NCI-H345 treated with DMSO at 0.1 percent for 48 hours (cell line): ENCODE results near the gene P2RY13.

Experiments
- DNase-seq: peaks from one replicate; lab custom pipeline; 2025; ENCODE audit not compliant: unreplicated experiment; lab: John Stamatoyannopoulos, UW

The P2RY13 gene

DNA sequence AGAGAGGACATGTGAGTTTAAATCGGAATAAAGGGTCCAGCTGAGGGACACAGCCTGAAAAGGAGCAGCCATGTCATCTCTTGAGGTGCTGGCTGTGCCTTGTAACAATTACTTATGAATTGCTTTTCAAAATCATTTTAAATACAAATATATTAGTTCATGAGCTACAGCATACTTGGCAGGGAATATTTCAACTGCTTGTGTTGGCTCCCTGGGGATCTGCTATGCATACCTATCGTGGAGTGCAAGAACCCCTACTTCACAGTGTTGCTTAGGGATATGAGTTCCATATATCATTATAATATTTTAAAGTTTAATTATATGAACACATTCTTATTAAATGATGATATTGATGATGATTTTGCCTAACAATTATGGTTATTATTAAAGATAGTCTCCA is 31.9 kb downstream of the P2RY13 start:
- no peak for DNase-seq

DNA sequence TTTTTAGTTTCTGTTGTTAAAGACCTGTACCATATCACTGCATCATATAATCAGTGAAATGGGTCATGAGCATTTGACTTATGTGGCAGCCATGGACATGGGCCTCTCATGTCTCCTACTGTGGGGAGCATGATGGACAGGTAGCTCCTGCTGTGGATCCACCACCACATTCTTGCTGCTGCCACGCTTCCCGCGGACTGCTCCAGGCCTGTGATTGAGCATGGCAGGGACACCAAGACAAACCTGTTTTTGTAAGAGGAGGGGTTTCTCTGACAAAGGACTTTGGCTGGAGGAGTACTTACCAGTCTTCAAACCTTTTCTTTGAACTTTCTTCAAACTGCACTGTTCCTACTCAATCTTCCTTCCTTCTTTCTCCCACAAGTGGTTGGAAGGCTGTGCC is 33.1 kb downstream of the P2RY13 start:
- DNase-seq: no peak

GRCh38 chr3:151293127-151293526 is 36.2 kb downstream of the P2RY13 start:
- DNase-seq: no peak

GRCh38 chr3:151290673-151291072 is 38.7 kb downstream of the P2RY13 start:
- no peak for DNase-seq

DNA sequence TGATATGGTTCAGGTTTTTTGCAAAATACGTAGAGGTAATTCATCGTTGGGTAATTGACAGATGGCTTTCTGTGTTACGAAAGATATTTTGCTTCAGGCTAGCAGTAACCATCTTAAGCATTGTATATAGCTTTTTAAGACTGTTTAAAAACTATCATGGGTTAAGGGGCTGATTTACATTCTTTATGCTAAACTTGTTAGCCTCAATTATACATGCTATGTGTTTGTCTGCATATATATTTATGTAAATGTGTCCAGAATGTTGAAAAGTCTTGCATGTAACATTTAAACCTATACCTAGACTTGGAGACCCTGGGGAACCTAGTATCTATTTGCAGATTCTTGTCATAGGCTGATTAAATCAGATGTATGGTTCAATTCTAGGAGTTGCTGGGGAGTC is 39.9 kb downstream of the P2RY13 start:
- no peak for DNase-seq

DNA sequence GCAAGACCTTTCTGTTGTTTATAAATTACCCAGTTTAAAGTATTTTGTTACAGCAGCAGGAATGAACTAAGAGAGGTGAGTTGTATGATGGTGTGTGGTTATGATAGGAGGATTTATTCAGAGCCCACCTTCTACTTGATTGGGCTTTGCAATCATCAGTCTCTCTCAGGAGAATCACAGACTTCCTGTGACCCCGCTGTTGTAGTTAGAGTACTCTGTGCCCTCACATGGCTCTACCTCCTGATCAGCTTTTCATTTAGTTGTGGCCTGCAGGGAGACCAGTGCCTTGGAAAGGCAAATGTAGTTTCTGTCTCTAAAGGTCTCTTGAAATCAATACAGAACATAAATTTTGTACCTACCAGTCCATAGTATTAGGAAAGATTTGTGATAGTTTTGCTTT is 43.4 kb downstream of the P2RY13 start:
- no peak for DNase-seq

DNA sequence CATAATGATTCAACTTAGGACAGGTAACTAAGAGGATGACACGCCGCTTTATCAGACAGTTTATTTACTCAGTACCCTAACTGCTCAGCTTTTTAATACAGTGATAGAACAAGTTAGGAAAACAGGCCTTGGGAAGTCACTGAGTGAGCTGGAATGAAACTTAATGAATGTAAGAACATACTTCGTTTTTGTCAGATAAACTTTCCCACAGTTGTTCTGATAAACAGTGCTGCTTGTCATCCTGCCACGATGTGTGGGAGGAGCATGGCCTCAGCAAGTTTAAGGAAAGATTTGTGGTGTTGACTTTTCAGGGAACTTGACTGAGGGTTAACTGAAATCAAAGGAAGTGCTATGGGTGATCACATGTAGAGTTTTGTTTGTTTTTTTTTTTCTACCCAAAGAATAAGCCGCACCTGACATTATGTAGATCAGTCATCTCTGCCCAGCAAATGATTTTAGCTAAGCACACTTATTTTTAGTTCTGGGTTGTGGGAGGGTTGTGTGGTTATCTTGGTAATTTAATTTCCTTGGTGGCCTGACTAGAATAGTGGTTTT is 45.4 kb downstream of the P2RY13 start:
- DNase-seq: no peak

DNA sequence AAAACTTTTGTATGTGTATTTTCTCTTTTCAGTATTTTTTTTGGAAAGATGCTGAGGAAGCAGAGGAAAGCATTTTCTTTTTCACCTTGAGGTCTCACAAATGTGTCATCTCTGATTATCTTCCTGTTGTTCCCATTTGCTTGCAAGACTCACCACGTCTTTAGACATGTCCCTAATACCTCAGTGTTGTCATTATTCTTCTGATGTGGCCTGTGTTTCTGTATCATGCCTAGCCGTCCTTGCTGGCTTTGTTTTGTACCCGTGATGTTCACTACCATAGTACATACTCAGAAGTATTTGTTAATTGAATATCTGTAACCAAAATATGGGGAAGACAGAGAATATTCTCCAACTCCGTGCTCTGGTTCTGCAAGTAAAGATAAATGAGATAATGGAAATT is 46.0 kb downstream of the P2RY13 start:
- no peak for DNase-seq

DNA sequence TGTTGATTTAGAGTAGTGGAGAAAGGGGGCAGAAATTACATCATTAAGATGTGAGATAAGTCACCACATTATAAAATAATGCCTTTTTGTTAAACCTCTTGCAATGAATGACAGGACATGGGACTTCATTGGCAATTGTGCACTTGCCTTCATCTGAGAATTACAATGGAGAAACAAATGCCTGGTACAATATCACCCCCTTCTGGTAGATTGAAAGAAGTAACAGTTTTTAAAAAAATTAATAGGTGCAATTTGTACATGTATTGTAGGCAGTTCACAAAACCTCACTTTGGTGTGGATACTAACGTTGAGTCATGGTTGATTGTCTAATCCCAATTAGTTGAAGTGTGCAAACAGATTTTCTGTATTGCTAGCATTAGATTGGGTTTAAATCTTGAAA is 46.4 kb downstream of the P2RY13 start:
- peak; percentile 10 for DNase-seq

GRCh38 chr3:151281671-151282324 is 47.6 kb downstream of the P2RY13 start:
- DNase-seq: no peak

DNA sequence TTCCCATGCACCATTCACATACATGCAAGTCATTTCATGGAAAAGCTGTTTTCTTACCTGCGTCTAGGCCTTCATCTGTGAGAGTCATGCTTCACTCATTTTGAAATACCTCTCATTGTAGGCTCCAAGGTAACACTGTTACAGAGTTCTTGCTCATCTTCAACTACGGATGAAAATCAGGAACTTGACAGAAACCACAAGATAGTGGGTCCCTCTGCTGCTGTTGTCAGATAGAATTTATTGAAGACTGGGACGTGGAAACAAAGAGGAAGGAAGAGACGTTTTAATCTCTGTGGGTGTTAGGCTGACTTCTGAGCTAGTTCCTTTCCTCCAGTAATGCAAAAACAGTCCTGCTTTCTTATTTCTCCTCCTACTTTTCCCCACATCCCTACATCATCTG is 51.1 kb downstream of the P2RY13 start, which contains the start of gene P2RY14:
P2RY14 (minus strand) TSS at position 313 of the 400 bp plus-strand sequence. CDS start 64,226 bp downstream, outside the sequence.
- DNase-seq: no peak

- no peak for DNase-seq
Observed at GRCh38 chr3:151276687-151277042, 52.7 kb downstream of the P2RY13 start.
